ENCODE measurements around the gene PNPLA6.

Gene PNPLA6

DNA sequence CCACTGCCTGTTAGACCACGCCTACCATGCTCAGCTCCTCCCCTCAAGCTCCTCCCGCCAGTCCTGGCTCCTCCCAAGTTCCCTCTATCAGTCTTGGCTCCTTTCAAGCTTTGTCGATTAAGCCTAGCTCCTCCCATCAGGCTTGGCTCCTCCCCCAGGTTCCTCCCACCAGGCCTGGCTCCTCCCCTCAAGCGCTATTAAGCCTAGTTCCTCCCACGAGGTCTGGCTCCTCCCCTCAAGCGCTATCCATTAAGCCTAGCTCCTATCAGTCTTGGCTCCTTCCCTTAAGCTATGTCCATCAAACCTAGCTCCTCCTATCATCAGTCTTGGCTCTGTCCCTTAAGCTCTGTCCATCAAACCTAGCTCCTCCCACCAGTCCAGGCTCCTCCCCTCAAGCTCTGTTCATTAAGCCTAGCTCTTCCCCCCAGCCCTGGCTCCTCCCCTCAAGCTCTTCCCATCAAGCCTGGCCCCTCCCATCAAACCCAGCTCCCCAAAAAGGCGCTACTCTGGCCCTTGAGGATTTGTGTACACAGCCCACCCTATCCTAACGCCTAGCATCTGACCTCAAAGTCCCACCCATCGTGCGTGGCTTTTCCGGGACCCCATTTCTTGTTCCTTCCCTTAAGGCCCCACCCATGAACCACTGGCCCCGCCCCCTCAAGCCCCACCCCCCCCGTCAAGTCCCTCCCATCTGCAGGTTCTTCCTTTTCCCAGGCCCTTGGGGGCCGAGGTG is 70.1 kb downstream of the PNPLA6 start:
- no peak for DNase-seq

DNA sequence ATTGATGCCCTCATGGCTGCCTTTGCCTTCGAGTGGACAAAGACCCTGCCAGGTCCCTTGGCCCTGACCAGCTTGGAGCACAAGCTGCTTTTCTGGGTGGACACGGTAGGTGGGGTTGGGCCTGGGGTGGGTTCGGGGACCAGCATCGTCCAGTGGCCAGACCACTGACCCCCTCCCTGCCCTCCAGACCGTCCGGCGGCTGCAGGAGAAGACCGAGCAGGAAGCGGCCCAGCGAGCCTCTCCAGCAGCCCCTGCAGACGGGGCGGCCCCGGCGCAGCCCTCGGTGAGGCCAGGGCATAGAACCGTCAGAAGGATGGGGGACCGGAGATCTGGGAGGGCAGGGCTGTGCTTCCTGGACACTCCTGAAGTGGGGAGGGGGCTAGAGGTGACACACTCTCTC is 70.8 kb downstream of the PNPLA6 start:
- DNase-seq, result no peak

DNA sequence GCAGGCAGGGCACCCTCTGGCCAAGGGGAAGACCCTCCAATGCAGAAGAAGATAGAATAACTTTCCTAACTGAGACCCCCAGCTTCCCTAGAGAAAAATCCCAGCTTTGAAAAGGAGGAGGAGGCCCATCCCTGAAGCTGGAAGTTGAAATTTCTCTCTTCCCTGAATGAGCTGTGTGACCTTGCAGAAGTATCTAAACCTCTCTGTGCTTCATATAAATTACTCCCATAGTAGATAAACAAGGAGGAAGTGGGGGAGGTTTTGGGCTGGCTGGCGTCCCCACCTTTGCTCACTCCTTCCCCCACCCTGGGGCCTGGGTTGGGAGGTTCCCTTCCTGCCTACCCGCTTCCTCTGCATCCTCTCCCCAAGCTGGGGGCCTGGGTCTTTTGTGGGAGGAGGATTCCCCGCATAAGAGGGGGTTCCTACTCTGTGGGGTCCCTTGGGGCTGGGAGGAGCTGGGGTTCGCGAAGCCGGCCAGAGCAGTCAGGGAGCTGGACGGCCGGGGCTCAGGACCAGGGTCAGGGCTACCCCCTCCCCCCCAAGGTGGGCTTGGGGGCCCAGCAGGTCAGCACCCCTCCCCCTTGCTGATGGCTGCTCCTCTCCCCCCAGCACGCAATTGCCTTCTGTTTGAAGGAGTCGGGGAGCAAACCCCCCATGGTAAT is 71.8 kb downstream of the PNPLA6 start:
- no peak for DNase-seq

DNA sequence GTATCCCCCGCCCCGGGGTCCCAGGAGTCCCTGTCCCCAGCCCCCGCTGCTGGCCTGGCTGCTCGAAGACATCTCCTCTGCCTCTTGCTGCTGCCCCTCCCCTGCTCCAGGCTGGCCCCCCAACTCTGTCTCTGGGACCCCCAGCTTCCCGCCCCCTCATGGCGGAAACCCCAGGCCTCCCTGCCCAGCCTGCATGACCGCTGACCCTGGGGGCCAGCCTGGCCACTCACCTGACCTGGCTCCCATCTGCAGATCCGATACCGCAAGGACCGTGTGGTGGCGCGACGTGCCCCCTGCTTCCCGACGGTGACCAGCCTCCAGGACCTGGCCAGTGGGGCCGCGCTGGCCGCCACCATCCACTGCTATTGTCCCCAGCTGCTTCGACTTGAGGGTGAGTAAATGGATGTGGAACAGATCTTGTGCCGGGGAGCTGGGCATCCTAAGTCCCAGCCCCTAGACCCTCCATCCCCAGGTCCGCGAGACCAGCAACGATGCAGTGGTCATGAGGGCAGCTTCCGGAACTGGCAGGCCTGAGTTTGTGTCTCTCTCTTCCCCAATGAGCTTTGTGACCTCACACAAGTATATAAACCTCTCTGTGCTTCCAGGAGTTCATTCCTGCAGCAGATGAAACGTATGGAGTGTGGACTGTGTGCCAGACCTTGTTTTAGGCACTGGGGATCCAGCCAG is 72.5 kb downstream of the PNPLA6 start:
- DNase-seq, result no peak

- DNase-seq, result no peak
Measured at GRCh38 chr19:7610491-7611240, 75.1 kb downstream of the PNPLA6 start.

All from NCI-H524 treated with DMSO at 0.1 percent for 48 hours (cell line).